ENCODE results near the gene ADAT2. TPM values are rescaled to one million over a fixed set of nuclear protein-coding genes. Genes with fewer than 3 reads are reported as not detected.

ADAT2 gene
- total RNA-seq, 1 donor from 2014 or later: 5.6 TPM

DNA sequence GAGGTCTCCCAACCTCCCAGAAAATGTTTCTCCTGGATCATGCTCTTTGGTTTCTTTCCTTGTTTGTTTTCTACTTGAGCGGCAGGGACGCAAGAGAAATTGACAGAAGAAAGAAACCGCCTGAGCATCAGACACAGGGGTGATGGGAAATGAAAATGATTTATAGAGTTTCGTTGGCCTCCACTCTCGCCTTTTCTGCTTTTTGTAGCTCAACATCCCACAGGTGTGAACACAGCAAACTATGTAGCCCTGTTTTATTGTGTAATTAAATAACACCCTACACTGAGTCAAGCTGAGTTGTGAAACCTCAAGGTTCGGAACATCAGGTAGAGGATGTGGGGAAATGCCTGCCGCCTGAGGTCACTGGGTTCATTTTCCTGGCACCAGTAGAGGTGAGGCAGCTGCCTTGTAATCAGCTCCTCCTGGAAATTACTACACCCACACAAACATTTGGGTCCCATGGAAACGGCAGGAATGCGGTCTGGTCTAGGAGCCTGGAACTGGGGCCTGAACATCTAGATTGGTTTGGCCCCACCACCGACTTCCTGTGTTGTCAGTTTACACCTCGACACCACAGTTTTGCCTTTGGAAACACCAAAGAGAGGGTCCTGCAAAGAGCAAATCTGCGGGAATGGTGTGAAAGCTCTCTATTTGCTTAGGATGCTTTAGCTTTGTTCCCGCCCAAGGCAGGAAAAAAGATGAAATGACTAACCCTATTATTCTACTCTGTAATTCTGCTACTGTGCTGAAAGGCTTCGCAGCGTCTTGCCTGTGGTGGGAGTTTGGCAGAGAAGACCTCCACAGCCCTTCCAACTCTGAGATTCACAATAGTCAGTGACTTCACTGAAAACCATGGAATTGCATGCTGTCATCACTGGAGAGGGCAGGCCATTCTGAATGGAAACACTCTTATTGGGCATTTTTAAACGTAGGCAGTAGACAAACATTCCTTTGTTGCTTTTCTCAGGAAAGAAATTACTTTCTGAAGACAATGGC is 53.0 kb downstream of the ADAT2 start:
- TF ChIP-seq, protein P1, sequence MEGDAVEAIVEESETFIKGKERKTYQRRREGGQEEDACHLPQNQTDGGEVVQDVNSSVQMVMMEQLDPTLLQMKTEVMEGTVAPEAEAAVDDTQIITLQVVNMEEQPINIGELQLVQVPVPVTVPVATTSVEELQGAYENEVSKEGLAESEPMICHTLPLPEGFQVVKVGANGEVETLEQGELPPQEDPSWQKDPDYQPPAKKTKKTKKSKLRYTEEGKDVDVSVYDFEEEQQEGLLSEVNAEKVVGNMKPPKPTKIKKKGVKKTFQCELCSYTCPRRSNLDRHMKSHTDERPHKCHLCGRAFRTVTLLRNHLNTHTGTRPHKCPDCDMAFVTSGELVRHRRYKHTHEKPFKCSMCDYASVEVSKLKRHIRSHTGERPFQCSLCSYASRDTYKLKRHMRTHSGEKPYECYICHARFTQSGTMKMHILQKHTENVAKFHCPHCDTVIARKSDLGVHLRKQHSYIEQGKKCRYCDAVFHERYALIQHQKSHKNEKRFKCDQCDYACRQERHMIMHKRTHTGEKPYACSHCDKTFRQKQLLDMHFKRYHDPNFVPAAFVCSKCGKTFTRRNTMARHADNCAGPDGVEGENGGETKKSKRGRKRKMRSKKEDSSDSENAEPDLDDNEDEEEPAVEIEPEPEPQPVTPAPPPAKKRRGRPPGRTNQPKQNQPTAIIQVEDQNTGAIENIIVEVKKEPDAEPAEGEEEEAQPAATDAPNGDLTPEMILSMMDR (IDR thresholded peaks at IDR 0.05; ENCODE audit: partially characterized antibody, unreplicated experiment): no peak
- Mint-ChIP-seq H3K4me3 (ENCODE audit: unreplicated experiment) (no peak overlapping the region), H3K27ac (ENCODE audit: unreplicated experiment) (no peak overlapping the region), H3K9me3 (ENCODE audit: unreplicated experiment) (peaks cover 1% of the 10 kb centered on the region), H3K27me3 (ENCODE audit: unreplicated experiment) (no peaks in the 10 kb centered on the region), H3K36me3 (ENCODE audit: unreplicated experiment) (no peaks in the 10 kb centered on the region), H3K4me1 (ENCODE audit: low read depth, unreplicated experiment) (no peaks in the 10 kb centered on the region)
- DNase-seq: no peak

GRCh38 chr6:143396497-143397226 is 53.8 kb downstream of the ADAT2 start:
- no peak for DNase-seq
- H3K27ac Mint-ChIP-seq (ENCODE audit: unreplicated experiment): no peak overlapping the region
- H3K36me3 Mint-ChIP-seq (ENCODE audit: unreplicated experiment): no peaks in the 10 kb centered on the region
- TF ChIP-seq, protein P1 (IDR thresholded peaks at IDR 0.05; ENCODE audit: partially characterized antibody, unreplicated experiment): no peak
- no peaks in the 10 kb centered on the region for H3K4me1 Mint-ChIP-seq (ENCODE audit: low read depth, unreplicated experiment)
- peaks cover 1% of the 10 kb centered on the region for H3K9me3 Mint-ChIP-seq (ENCODE audit: unreplicated experiment)
- H3K27me3 Mint-ChIP-seq (ENCODE audit: unreplicated experiment): no peaks in the 10 kb centered on the region
- no peak overlapping the region for H3K4me3 Mint-ChIP-seq (ENCODE audit: unreplicated experiment)

DNA sequence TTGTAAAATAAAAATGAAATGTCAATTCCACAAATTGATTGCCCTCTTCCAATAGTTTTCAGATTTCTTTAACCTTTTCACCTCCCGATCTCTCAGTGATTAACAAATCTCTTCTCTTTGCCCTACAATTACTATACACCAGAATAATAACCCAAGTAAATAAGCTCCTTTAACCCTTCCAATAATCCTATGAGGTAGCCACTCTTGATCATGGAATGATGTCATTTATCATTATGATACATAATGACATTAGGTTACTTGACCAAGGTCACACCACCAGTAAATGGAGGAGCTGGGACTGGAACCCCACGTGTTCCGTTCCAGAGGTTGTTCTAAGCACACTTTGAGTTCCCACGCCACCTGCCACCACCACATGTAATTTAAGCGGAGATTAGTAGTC is 54.8 kb downstream of the ADAT2 start:
- Mint-ChIP-seq H3K27me3 (ENCODE audit: unreplicated experiment) (no peaks in the 10 kb centered on the region), H3K4me3 (ENCODE audit: unreplicated experiment) (no peak overlapping the region), H3K36me3 (ENCODE audit: unreplicated experiment) (no peaks in the 10 kb centered on the region), H3K4me1 (ENCODE audit: low read depth, unreplicated experiment) (no peaks in the 10 kb centered on the region), H3K27ac (ENCODE audit: unreplicated experiment) (no peak overlapping the region), H3K9me3 (ENCODE audit: unreplicated experiment) (peaks cover 1% of the 10 kb centered on the region)
- TF ChIP-seq, protein P1 (IDR thresholded peaks at IDR 0.05; ENCODE audit: partially characterized antibody, unreplicated experiment): no peak
- no peak for DNase-seq

GRCh38 chr6:143394389-143394788 is 56.1 kb downstream of the ADAT2 start:
- Mint-ChIP-seq H3K27ac (ENCODE audit: unreplicated experiment) (no peak overlapping the region), H3K9me3 (ENCODE audit: unreplicated experiment) (peaks cover 1% of the 10 kb centered on the region), H3K4me1 (ENCODE audit: low read depth, unreplicated experiment) (no peaks in the 10 kb centered on the region), H3K36me3 (ENCODE audit: unreplicated experiment) (no peaks in the 10 kb centered on the region), H3K4me3 (ENCODE audit: unreplicated experiment) (no peak overlapping the region), H3K27me3 (ENCODE audit: unreplicated experiment) (no peaks in the 10 kb centered on the region)
- TF ChIP-seq, protein P1 (IDR thresholded peaks at IDR 0.05; ENCODE audit: partially characterized antibody, unreplicated experiment): no peak
- no peak for DNase-seq

All from glutamatergic neuron (in vitro differentiated cells).